Measurements from ENCODE around the gene ADK. TPM values are rescaled to one million over a fixed set of nuclear protein-coding genes. Genes with fewer than 3 reads are reported as not detected.

The ADK gene
- polyA plus RNA-seq, 2 donors: 27.3 to 45.2 TPM

GRCh38 chr10:74690393-74690792, 539.4 kb downstream of the ADK start:
- Histone ChIP-seq H3K27me3 (ENCODE audit: control insufficient read depth in 1 of 2, insufficient read depth in 2 of 2, low read length in 2 of 2) (no peaks in the 10 kb centered on the region), H3K9me3 (ENCODE audit: control insufficient read depth in 2 of 2, insufficient read depth in 1 of 2, low read depth in 1 of 2, low read length in 1 of 2) (no peaks in the 10 kb centered on the region), H3K27ac (ENCODE audit: low read depth in 2 of 2, low read length in 1 of 2) (no peak overlapping the region), H3K4me1 (ENCODE audit: control insufficient read depth in 2 of 2, insufficient read depth in 2 of 2, low read length in 1 of 2) (no peaks in the 10 kb centered on the region), H3K4me3 (ENCODE audit: low read depth in 1 of 2, low read length in 2 of 2) (no peak overlapping the region), H3K36me3 (ENCODE audit: control insufficient read depth in 2 of 2, insufficient read depth in 2 of 2, low read length in 1 of 2) (no peaks in the 10 kb centered on the region)
- 95 to 98% methylated on average over 4 of the region's 4 CpGs for WGBS, 2 donors

- Histone ChIP-seq H3K4me1 (ENCODE audit: control insufficient read depth in 2 of 2, insufficient read depth in 2 of 2, low read length in 1 of 2) (no peaks in the 10 kb centered on the region), H3K27me3 (ENCODE audit: control insufficient read depth in 1 of 2, insufficient read depth in 2 of 2, low read length in 2 of 2) (no peaks in the 10 kb centered on the region), H3K9me3 (ENCODE audit: control insufficient read depth in 2 of 2, insufficient read depth in 1 of 2, low read depth in 1 of 2, low read length in 1 of 2) (no peaks in the 10 kb centered on the region), H3K27ac (ENCODE audit: low read depth in 2 of 2, low read length in 1 of 2) (no peak overlapping the region), H3K4me3 (ENCODE audit: low read depth in 1 of 2, low read length in 2 of 2) (no peak overlapping the region), H3K36me3 (ENCODE audit: control insufficient read depth in 2 of 2, insufficient read depth in 2 of 2, low read length in 1 of 2) (no peaks in the 10 kb centered on the region)
Measured at GRCh38 chr10:74691164-74691563, 540.1 kb downstream of the ADK start.

- H3K36me3 ChIP-seq (ENCODE audit: control insufficient read depth in 2 of 2, insufficient read depth in 2 of 2, low read length in 1 of 2): no peaks in the 10 kb centered on the region
- H3K4me1 ChIP-seq (ENCODE audit: control insufficient read depth in 2 of 2, insufficient read depth in 2 of 2, low read length in 1 of 2): no peaks in the 10 kb centered on the region
- H3K4me3 ChIP-seq (ENCODE audit: low read depth in 1 of 2, low read length in 2 of 2): no peak overlapping the region
- H3K27me3 ChIP-seq (ENCODE audit: control insufficient read depth in 1 of 2, insufficient read depth in 2 of 2, low read length in 2 of 2): no peaks in the 10 kb centered on the region
- 74 to 84% methylated on average over 3 of the region's 3 CpGs for WGBS, 2 donors
- H3K9me3 ChIP-seq (ENCODE audit: control insufficient read depth in 2 of 2, insufficient read depth in 1 of 2, low read depth in 1 of 2, low read length in 1 of 2): no peaks in the 10 kb centered on the region
- no peak overlapping the region for H3K27ac ChIP-seq (ENCODE audit: low read depth in 2 of 2, low read length in 1 of 2)
Measured at GRCh38 chr10:74704629-74705357, 553.8 kb downstream of the ADK start.

GRCh38 chr10:74705358-74705980, 554.4 kb downstream of the ADK start:
- H3K27me3 ChIP-seq (ENCODE audit: control insufficient read depth in 1 of 2, insufficient read depth in 2 of 2, low read length in 2 of 2): no peaks in the 10 kb centered on the region
- no peak overlapping the region for H3K27ac ChIP-seq (ENCODE audit: low read depth in 2 of 2, low read length in 1 of 2)
- H3K36me3 ChIP-seq (ENCODE audit: control insufficient read depth in 2 of 2, insufficient read depth in 2 of 2, low read length in 1 of 2): no peaks in the 10 kb centered on the region
- no peaks in the 10 kb centered on the region for H3K4me1 ChIP-seq (ENCODE audit: control insufficient read depth in 2 of 2, insufficient read depth in 2 of 2, low read length in 1 of 2)
- WGBS, 2 donors: 84 to 88% methylated on average over 3 of the region's 3 CpGs
- no peak overlapping the region for H3K4me3 ChIP-seq (ENCODE audit: low read depth in 1 of 2, low read length in 2 of 2)
- no peaks in the 10 kb centered on the region for H3K9me3 ChIP-seq (ENCODE audit: control insufficient read depth in 2 of 2, insufficient read depth in 1 of 2, low read depth in 1 of 2, low read length in 1 of 2)

- 96 to 99% methylated on average over 3 of the region's 3 CpGs for WGBS, 2 donors
- H3K27ac ChIP-seq (ENCODE audit: low read depth in 2 of 2, low read length in 1 of 2): no peak overlapping the region
Measured at GRCh38 chr10:74706966-74707365, 555.9 kb downstream of the ADK start.

GRCh38 chr10:74708246-74708645, 557.2 kb downstream of the ADK start:
- H3K4me1 ChIP-seq (ENCODE audit: control insufficient read depth in 2 of 2, insufficient read depth in 2 of 2, low read length in 1 of 2): no peaks in the 10 kb centered on the region
- no peaks in the 10 kb centered on the region for H3K36me3 ChIP-seq (ENCODE audit: control insufficient read depth in 2 of 2, insufficient read depth in 2 of 2, low read length in 1 of 2)
- H3K27ac ChIP-seq (ENCODE audit: low read depth in 2 of 2, low read length in 1 of 2): no peak overlapping the region
- WGBS, 2 donors: 89 to 100% methylated on average over 2 of the region's 2 CpGs
- H3K27me3 ChIP-seq (ENCODE audit: control insufficient read depth in 1 of 2, insufficient read depth in 2 of 2, low read length in 2 of 2): no peaks in the 10 kb centered on the region
- no peak overlapping the region for H3K4me3 ChIP-seq (ENCODE audit: low read depth in 1 of 2, low read length in 2 of 2)
- H3K9me3 ChIP-seq (ENCODE audit: control insufficient read depth in 2 of 2, insufficient read depth in 1 of 2, low read depth in 1 of 2, low read length in 1 of 2): no peaks in the 10 kb centered on the region

More at GRCh38 chr10:74706966-74707365, 555.9 kb downstream of the ADK start:
- Histone ChIP-seq H3K36me3 (ENCODE audit: control insufficient read depth in 2 of 2, insufficient read depth in 2 of 2, low read length in 1 of 2) (no peaks in the 10 kb centered on the region), H3K4me3 (ENCODE audit: low read depth in 1 of 2, low read length in 2 of 2) (no peak overlapping the region), H3K4me1 (ENCODE audit: control insufficient read depth in 2 of 2, insufficient read depth in 2 of 2, low read length in 1 of 2) (no peaks in the 10 kb centered on the region), H3K9me3 (ENCODE audit: control insufficient read depth in 2 of 2, insufficient read depth in 1 of 2, low read depth in 1 of 2, low read length in 1 of 2) (no peaks in the 10 kb centered on the region), H3K27me3 (ENCODE audit: control insufficient read depth in 1 of 2, insufficient read depth in 2 of 2, low read length in 2 of 2) (no peaks in the 10 kb centered on the region)

GRCh38 chr10:74718208-74718607, 567.2 kb downstream of the ADK start:
- no peak overlapping the region for H3K27ac ChIP-seq (ENCODE audit: low read depth in 2 of 2, low read length in 1 of 2)
- no peaks in the 10 kb centered on the region for H3K36me3 ChIP-seq (ENCODE audit: control insufficient read depth in 2 of 2, insufficient read depth in 2 of 2, low read length in 1 of 2)
- no peaks in the 10 kb centered on the region for H3K27me3 ChIP-seq (ENCODE audit: control insufficient read depth in 1 of 2, insufficient read depth in 2 of 2, low read length in 2 of 2)
- WGBS, 2 donors: 94 to 100% methylated on average over 1 of the region's 1 CpG
- no peaks in the 10 kb centered on the region for H3K4me1 ChIP-seq (ENCODE audit: control insufficient read depth in 2 of 2, insufficient read depth in 2 of 2, low read length in 1 of 2)
- H3K9me3 ChIP-seq (ENCODE audit: control insufficient read depth in 2 of 2, insufficient read depth in 1 of 2, low read depth in 1 of 2, low read length in 1 of 2): peaks cover 0 to 2% of the 10 kb centered on the region in 2 donors
- H3K4me3 ChIP-seq (ENCODE audit: low read depth in 1 of 2, low read length in 2 of 2): no peak overlapping the region

GRCh38 chr10:74728225-74728624, 577.2 kb downstream of the ADK start:
- 80 to 90% methylated on average over 1 of the region's 1 CpG for WGBS, 2 donors
- Histone ChIP-seq H3K4me3 (ENCODE audit: low read depth in 1 of 2, low read length in 2 of 2) (no peak overlapping the region), H3K9me3 (ENCODE audit: control insufficient read depth in 2 of 2, insufficient read depth in 1 of 2, low read depth in 1 of 2, low read length in 1 of 2) (no peaks in the 10 kb centered on the region), H3K36me3 (ENCODE audit: control insufficient read depth in 2 of 2, insufficient read depth in 2 of 2, low read length in 1 of 2) (no peaks in the 10 kb centered on the region), H3K27me3 (ENCODE audit: control insufficient read depth in 1 of 2, insufficient read depth in 2 of 2, low read length in 2 of 2) (no peaks in the 10 kb centered on the region), H3K4me1 (ENCODE audit: control insufficient read depth in 2 of 2, insufficient read depth in 2 of 2, low read length in 1 of 2) (no peaks in the 10 kb centered on the region), H3K27ac (ENCODE audit: low read depth in 2 of 2, low read length in 1 of 2) (no peak overlapping the region)

GRCh38 chr10:74730246-74730645, 579.2 kb downstream of the ADK start:
- Histone ChIP-seq H3K36me3 (ENCODE audit: control insufficient read depth in 2 of 2, insufficient read depth in 2 of 2, low read length in 1 of 2) (no peaks in the 10 kb centered on the region), H3K4me3 (ENCODE audit: low read depth in 1 of 2, low read length in 2 of 2) (no peak overlapping the region), H3K4me1 (ENCODE audit: control insufficient read depth in 2 of 2, insufficient read depth in 2 of 2, low read length in 1 of 2) (no peaks in the 10 kb centered on the region), H3K27me3 (ENCODE audit: control insufficient read depth in 1 of 2, insufficient read depth in 2 of 2, low read length in 2 of 2) (no peaks in the 10 kb centered on the region), H3K9me3 (ENCODE audit: control insufficient read depth in 2 of 2, insufficient read depth in 1 of 2, low read depth in 1 of 2, low read length in 1 of 2) (no peaks in the 10 kb centered on the region), H3K27ac (ENCODE audit: low read depth in 2 of 2, low read length in 1 of 2) (no peak overlapping the region)
- 55 to 61% methylated on average over 4 of the region's 4 CpGs for WGBS, 2 donors

- Histone ChIP-seq H3K4me3 (ENCODE audit: low read depth in 1 of 2, low read length in 2 of 2) (no peak overlapping the region), H3K9me3 (ENCODE audit: control insufficient read depth in 2 of 2, insufficient read depth in 1 of 2, low read depth in 1 of 2, low read length in 1 of 2) (no peaks in the 10 kb centered on the region), H3K36me3 (ENCODE audit: control insufficient read depth in 2 of 2, insufficient read depth in 2 of 2, low read length in 1 of 2) (no peaks in the 10 kb centered on the region), H3K27ac (ENCODE audit: low read depth in 2 of 2, low read length in 1 of 2) (no peak overlapping the region), H3K4me1 (ENCODE audit: control insufficient read depth in 2 of 2, insufficient read depth in 2 of 2, low read length in 1 of 2) (no peaks in the 10 kb centered on the region), H3K27me3 (ENCODE audit: control insufficient read depth in 1 of 2, insufficient read depth in 2 of 2, low read length in 2 of 2) (no peaks in the 10 kb centered on the region)
- 96% methylated on average over 1 of the region's 1 CpG for WGBS, 2 donors
Measured at GRCh38 chr10:74733612-74734011, 582.6 kb downstream of the ADK start.
